Measurements from ENCODE around the gene ZMYND19. TPM values are rescaled to one million over a fixed set of nuclear protein-coding genes. Genes with fewer than 3 reads are reported as not detected.

Gene ZMYND19
- total RNA-seq, 1 experiment from 2014 or later = 37.0 TPM

DNA sequence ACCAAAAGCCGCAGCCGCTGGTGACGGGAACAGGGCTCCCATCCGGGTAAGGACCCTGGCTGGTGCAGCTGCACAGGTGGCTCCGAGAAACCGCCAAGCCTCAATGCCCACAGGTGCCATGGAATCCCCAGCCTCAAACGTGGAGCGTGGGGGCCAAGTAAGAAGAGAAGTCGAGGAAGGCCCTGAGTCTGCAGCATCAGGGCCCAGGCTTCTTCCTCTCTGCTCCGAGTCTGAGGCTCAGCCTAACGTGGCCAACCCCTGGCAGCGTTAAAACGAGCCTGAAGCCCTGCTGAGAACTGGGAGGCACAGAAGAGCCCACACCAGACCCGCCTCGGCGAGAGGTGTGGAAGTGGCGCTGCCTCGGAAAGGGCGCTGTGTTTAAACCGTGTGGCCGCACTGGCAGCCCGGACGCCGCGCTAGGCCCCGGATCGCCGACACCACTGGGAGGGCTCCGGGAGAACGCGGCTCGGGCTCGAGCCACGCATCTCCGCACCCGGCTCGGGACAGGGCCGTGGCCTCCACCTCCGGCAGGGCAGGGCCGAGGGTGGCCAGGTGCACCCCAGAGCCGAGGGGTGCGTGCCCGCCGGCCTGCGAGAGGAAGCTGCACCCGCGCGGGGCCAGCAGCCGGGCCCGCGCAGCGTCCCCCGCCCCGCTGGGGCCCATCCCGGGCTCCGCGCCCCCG lies 730 bp downstream of the ZMYND19 start:
- intact Hi-C loops (cut with micrococcal nuclease; ENCODE audit: unreplicated experiment) (no loop called here), in situ Hi-C loops (cut with HindIII; ENCODE audit: low pct_unique_long_range_greater_than_20kb, low sequenced_read_pairs) (no loop called here)
- ATAC-seq = peak; percentile 27
- H3K36me3 ChIP-seq (ENCODE audit: control insufficient read depth, insufficient read depth, low read length) = no peaks in the 10 kb centered on the region; the same call in 1 of the 2 replicates
- peak overlapping the region; percentile 57 to 63 for H3K4me3 ChIP-seq (ENCODE audit: low read depth in 2 of 2, low read length in 2 of 2)
- H3K9me3 ChIP-seq (ENCODE audit: control insufficient read depth, insufficient read depth, low read depth, low read length) = no peaks in the 10 kb centered on the region
- TF ChIP-seq, protein P1, sequence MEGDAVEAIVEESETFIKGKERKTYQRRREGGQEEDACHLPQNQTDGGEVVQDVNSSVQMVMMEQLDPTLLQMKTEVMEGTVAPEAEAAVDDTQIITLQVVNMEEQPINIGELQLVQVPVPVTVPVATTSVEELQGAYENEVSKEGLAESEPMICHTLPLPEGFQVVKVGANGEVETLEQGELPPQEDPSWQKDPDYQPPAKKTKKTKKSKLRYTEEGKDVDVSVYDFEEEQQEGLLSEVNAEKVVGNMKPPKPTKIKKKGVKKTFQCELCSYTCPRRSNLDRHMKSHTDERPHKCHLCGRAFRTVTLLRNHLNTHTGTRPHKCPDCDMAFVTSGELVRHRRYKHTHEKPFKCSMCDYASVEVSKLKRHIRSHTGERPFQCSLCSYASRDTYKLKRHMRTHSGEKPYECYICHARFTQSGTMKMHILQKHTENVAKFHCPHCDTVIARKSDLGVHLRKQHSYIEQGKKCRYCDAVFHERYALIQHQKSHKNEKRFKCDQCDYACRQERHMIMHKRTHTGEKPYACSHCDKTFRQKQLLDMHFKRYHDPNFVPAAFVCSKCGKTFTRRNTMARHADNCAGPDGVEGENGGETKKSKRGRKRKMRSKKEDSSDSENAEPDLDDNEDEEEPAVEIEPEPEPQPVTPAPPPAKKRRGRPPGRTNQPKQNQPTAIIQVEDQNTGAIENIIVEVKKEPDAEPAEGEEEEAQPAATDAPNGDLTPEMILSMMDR (IDR thresholded peaks at IDR 0.05) = no peak
- TF ChIP-seq, protein P2, sequence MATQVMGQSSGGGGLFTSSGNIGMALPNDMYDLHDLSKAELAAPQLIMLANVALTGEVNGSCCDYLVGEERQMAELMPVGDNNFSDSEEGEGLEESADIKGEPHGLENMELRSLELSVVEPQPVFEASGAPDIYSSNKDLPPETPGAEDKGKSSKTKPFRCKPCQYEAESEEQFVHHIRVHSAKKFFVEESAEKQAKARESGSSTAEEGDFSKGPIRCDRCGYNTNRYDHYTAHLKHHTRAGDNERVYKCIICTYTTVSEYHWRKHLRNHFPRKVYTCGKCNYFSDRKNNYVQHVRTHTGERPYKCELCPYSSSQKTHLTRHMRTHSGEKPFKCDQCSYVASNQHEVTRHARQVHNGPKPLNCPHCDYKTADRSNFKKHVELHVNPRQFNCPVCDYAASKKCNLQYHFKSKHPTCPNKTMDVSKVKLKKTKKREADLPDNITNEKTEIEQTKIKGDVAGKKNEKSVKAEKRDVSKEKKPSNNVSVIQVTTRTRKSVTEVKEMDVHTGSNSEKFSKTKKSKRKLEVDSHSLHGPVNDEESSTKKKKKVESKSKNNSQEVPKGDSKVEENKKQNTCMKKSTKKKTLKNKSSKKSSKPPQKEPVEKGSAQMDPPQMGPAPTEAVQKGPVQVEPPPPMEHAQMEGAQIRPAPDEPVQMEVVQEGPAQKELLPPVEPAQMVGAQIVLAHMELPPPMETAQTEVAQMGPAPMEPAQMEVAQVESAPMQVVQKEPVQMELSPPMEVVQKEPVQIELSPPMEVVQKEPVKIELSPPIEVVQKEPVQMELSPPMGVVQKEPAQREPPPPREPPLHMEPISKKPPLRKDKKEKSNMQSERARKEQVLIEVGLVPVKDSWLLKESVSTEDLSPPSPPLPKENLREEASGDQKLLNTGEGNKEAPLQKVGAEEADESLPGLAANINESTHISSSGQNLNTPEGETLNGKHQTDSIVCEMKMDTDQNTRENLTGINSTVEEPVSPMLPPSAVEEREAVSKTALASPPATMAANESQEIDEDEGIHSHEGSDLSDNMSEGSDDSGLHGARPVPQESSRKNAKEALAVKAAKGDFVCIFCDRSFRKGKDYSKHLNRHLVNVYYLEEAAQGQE (IDR thresholded peaks at IDR 0.05; ENCODE audit: insufficient read depth in 1 of 2, low read depth in 2 of 2, low read length in 1 of 2) = no peak
- TF ChIP-seq SIN3A (IDR thresholded peaks at IDR 0.05; ENCODE audit: borderline replicate concordance, insufficient read depth, low read depth, low read length) (no peak), POLR2AphosphoS5 (IDR thresholded peaks at IDR 0.05; ENCODE audit: low read depth, low read length) (no peak), TCF7L2 (IDR thresholded peaks at IDR 0.05; ENCODE audit: low read depth, low read length) (no peak)
- CTCF ChIA-PET = no interaction called here
- H3K4me1 ChIP-seq (ENCODE audit: control insufficient read depth, insufficient read depth, low read length) = peaks cover 3% of the 10 kb centered on the region; the same call in 1 of the 2 replicates
- BruUV-seq (replicated peaks) = no TSS peak
- no peak for DNase-seq (ENCODE audit: low read depth, low spot score)
- H3K27ac ChIP-seq (ENCODE audit: low read length) = 0 out of 2 replicates have a peak overlapping the region, but pooled peaks have one; percentile 54
- H3K27me3 ChIP-seq (ENCODE audit: control insufficient read depth, insufficient read depth, low read length) = no peaks in the 10 kb centered on the region
- POLR2A ChIA-PET = no interaction called here

DNA sequence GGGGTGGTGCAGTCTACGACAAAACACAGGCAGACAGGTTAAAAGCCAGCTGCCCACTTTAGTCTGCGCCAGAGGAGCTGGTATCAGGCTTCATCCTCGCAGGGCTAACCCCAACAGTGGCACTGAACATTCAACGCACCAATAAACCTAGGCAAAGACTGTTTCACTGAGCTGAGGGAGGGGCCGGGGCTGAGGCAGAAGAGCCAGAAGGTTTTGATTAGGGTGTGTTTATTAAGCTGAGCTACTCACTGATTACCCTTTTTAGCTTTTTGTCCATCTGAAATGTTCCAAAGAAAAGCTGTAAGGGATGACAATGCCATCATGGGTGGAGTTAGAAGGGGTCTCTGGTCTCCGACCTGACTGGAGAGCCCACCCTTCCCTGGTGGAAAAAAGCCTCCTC lies 1.4 kb downstream of the ZMYND19 start:
- peaks cover 3% of the 10 kb centered on the region; the same call in 1 of the 2 replicates for H3K4me1 ChIP-seq (ENCODE audit: control insufficient read depth, insufficient read depth, low read length)
- ATAC-seq (no peak), DNase-seq (ENCODE audit: low read depth, low spot score) (no peak)
- BruUV-seq (replicated peaks) = no TSS peak
- intact Hi-C loops (cut with micrococcal nuclease; ENCODE audit: unreplicated experiment) (no loop called here), in situ Hi-C loops (cut with HindIII; ENCODE audit: low pct_unique_long_range_greater_than_20kb, low sequenced_read_pairs) (no loop called here)
- no peaks in the 10 kb centered on the region for H3K27me3 ChIP-seq (ENCODE audit: control insufficient read depth, insufficient read depth, low read length)
- CTCF ChIA-PET = interaction anchor here (0.6 kb wide), 1 partner anchor 10 kb away, joined by 6 read pairs; no protein-coding TSS in a partner anchor
- TF ChIP-seq SIN3A (IDR thresholded peaks at IDR 0.05; ENCODE audit: borderline replicate concordance, insufficient read depth, low read depth, low read length) (no peak), TCF7L2 (IDR thresholded peaks at IDR 0.05; ENCODE audit: low read depth, low read length) (no peak)
- TF ChIP-seq, protein P1 (IDR thresholded peaks at IDR 0.05) = no peak
- POLR2A ChIA-PET = no interaction called here
- no peaks in the 10 kb centered on the region; the same call in 1 of the 2 replicates for H3K36me3 ChIP-seq (ENCODE audit: control insufficient read depth, insufficient read depth, low read length)
- H3K4me3 ChIP-seq (ENCODE audit: low read depth in 2 of 2, low read length in 2 of 2) = peak overlapping the region; percentile 57 to 63
- H3K9me3 ChIP-seq (ENCODE audit: control insufficient read depth, insufficient read depth, low read depth, low read length) = no peaks in the 10 kb centered on the region
- H3K27ac ChIP-seq (ENCODE audit: low read length) = no peak overlapping the region
